AG09319 (cell line): ENCODE results near the gene DMBX1.
A peak's percentile ranks its signal among the peaks of the same experiment; 100 is the strongest.

Experiments used
- DNase-seq: peaks from one replicate; pipeline ENCODE4 v3.0.0-alpha.2; 2010; ENCODE audit warnings: low read depth; ENCODE audit errors: extremely low read depth
- CTCF ChIP-seq: IDR thresholded peaks from 2 replicates; pipeline ENCODE4 v1.5.1; 2011; ENCODE audit warnings: low read depth, mild to moderate bottlenecking, inconsistent platforms, low read length, moderate library complexity

The DMBX1 gene

GRCh38 chr1:46526691-46527291 is 37.2 kb downstream of the DMBX1 start:
- TF ChIP-seq CTCF = no peak
- DNase-seq = no peak

- TF ChIP-seq CTCF = peak; percentile 99
- DNase-seq = peak; percentile 50
Measured at GRCh38 chr1:46527474-46528296, 38.0 kb downstream of the DMBX1 start.

- DNase-seq = no peak
- TF ChIP-seq CTCF = 0 out of 2 replicates have a peak, but pooled peaks have one; percentile 1
Measured at GRCh38 chr1:46528297-46528955, 38.8 kb downstream of the DMBX1 start.

GRCh38 chr1:46529031-46529630 is 39.5 kb downstream of the DMBX1 start:
- TF ChIP-seq CTCF = no peak
- DNase-seq = no peak

- no peak for TF ChIP-seq CTCF
Measured at GRCh38 chr1:46530311-46530710, 40.7 kb downstream of the DMBX1 start.

GRCh38 chr1:46530791-46531409 is 41.3 kb downstream of the DMBX1 start:
- no peak; the same call in 1 of the 2 replicates for TF ChIP-seq CTCF
- no peak for DNase-seq

More at GRCh38 chr1:46530311-46530710, 40.7 kb downstream of the DMBX1 start:
- no peak for DNase-seq
